H1 (cell line): ENCODE data around the gene PDZD2. TPM values are rescaled to one million over a fixed set of nuclear protein-coding genes. Genes with fewer than 3 reads are reported as not detected.
A peak's percentile ranks its signal among the peaks of the same experiment; 100 is the strongest.

Experiments used
- CTCF ChIA-PET: fragments of 300-600 bp; sonication (Branson Sonifier 250); formaldehyde crosslinking; loops from one replicate; lab custom pipeline; 2021; ENCODE audit not compliant: partially characterized antibody; lab: Charles Lee
- POLR2A ChIA-PET: fragments of 300-600 bp; sonication (Branson Sonifier 250); formaldehyde crosslinking; loops from one replicate; lab custom pipeline; 2021; ENCODE audit warnings: inconsistent platforms; ENCODE audit not compliant: partially characterized antibody; lab: Charles Lee
- DNase-seq, 2 experiments: peaks; one replicate each; pipeline versions ENCODE4 v3.0.0 to v3.0.0-alpha.2; 2010 to 2022; ENCODE audit warnings: low spot score in 2 of 2, low read depth in 1 of 2, mixed read lengths in 1 of 2
- FAIRE-seq: peaks from 2 replicates; lab custom pipeline; 2011; peaks lifted over from hg19 to GRCh38; lab: Jason Lieb, UNC
- H2AFZ ChIP-seq: 2 replicates; pipeline ENCODE4 v1.8.1; 2012; ENCODE audit warnings: low read length, inconsistent platforms
- H2AK5ac ChIP-seq: 2 replicates; pipeline ENCODE4 v1.6.1; 2013; ENCODE audit warnings: low read depth, low read length
- H2BK120ac ChIP-seq: replicated peaks from 2 replicates; pipeline ENCODE3; 2013; ENCODE audit warnings: low read depth, low read length, inconsistent platforms
- H2BK12ac ChIP-seq: 2 replicates; pipeline ENCODE4 v1.6.1; 2013; ENCODE audit warnings: low read depth, low read length
- H2BK15ac ChIP-seq: 2 replicates; pipeline ENCODE4 v1.6.1; 2013; ENCODE audit warnings: low read length
- H2BK20ac ChIP-seq: 2 replicates; pipeline ENCODE4 v1.6.1; 2013; ENCODE audit warnings: low read length
- H2BK5ac ChIP-seq: 2 replicates; pipeline ENCODE4 v1.6.1; 2013; ENCODE audit warnings: low read depth, low read length
- H3K14ac ChIP-seq: 2 replicates; pipeline ENCODE4 v1.6.1; 2013; ENCODE audit warnings: inconsistent platforms; ENCODE audit not compliant: insufficient read length
- H3K18ac ChIP-seq: 2 replicates; pipeline ENCODE4 v1.6.1; 2013; ENCODE audit warnings: low read length; ENCODE audit errors: extremely low read depth
- H3K23ac ChIP-seq: 2 replicates; pipeline ENCODE4 v1.6.1; 2013; ENCODE audit warnings: inconsistent platforms; ENCODE audit not compliant: insufficient read length
- H3K23me2 ChIP-seq: 2 replicates; pipeline ENCODE4 v1.6.1; 2013; ENCODE audit warnings: low read depth, low read length
- H3K27ac ChIP-seq: 2 replicates; pipeline ENCODE4 v1.6.1; 2011; ENCODE audit warnings: low read depth, low read length, inconsistent platforms
- H3K27me3 ChIP-seq, 4 experiments: replicated peaks in 1 of 4; 1 replicate in 1 of 4; 2 replicates in 3 of 4; pipeline versions ENCODE4 v1.6.1 to v1.8.1; 2011 to 2013; ENCODE audit warnings: low read length in 3 of 4, mild to moderate bottlenecking in 3 of 4, inconsistent platforms in 2 of 4, mixed read lengths in 2 of 4, moderate library complexity in 1 of 4; ENCODE audit not compliant: control insufficient read depth in 3 of 4, insufficient read depth in 3 of 4; ENCODE audit errors: extremely low read depth in 1 of 4
- H3K36me3 ChIP-seq, 4 experiments: 2 replicates each; pipeline versions ENCODE4 v1.6.1 to v1.8.1; 2011 to 2013; ENCODE audit warnings: mild to moderate bottlenecking in 4 of 4, low read length in 3 of 4, moderate library complexity in 2 of 4, control low read depth in 1 of 4, inconsistent platforms in 1 of 4; ENCODE audit not compliant: insufficient read depth in 4 of 4, control insufficient read depth in 2 of 4
- H3K4ac ChIP-seq: replicated peaks from 2 replicates; pipeline ENCODE3; 2013; ENCODE audit warnings: low read length, low read depth, mixed read lengths, inconsistent platforms; ENCODE audit not compliant: insufficient read length
- H3K4me1 ChIP-seq, 4 experiments: replicated peaks in 1 of 4; 1 replicate in 1 of 4; 2 replicates in 3 of 4; pipeline versions ENCODE4 v1.6.1 to v1.8.1; 2011 to 2013; ENCODE audit warnings: low read length in 3 of 4, inconsistent platforms in 2 of 4, mixed read lengths in 1 of 4; ENCODE audit not compliant: insufficient read depth in 4 of 4, control insufficient read depth in 3 of 4
- H3K4me2 ChIP-seq, 2 experiments: 2 replicates each; pipeline versions ENCODE4 v1.6.1 to v1.8.1; 2011 to 2013; ENCODE audit warnings: low read depth in 2 of 2, low read length in 2 of 2, control low read depth in 1 of 2, inconsistent platforms in 1 of 2, mild to moderate bottlenecking in 1 of 2; ENCODE audit not compliant: insufficient read depth in 1 of 2
- H3K4me3 ChIP-seq, 4 experiments: fragments of 200-600, 300-600 bp in 1 of 4; sonication (generic), shearing (Covaris generic), sonication (Bioruptor Twin) in 1 of 4; 2 replicates each; pipeline versions ENCODE4 v1.5.1 to v1.8.1; 2011 to 2016; ENCODE audit warnings: low read length in 4 of 4, low read depth in 3 of 4, control low read depth in 2 of 4, inconsistent platforms in 2 of 4, mild to moderate bottlenecking in 2 of 4, mixed read lengths in 1 of 4, moderate library complexity in 1 of 4; ENCODE audit not compliant: insufficient read depth in 2 of 4; ENCODE audit errors: extremely low read depth in 1 of 4
- H3K56ac ChIP-seq: replicated peaks from 2 replicates; pipeline ENCODE3; 2013; ENCODE audit warnings: low read depth, mild to moderate bottlenecking, mixed read lengths, low read length, inconsistent platforms; ENCODE audit not compliant: insufficient read length
- H3K79me1 ChIP-seq: 2 replicates; pipeline ENCODE4 v1.6.1; 2013; ENCODE audit warnings: low read depth, low read length, control low read depth
- H3K79me2 ChIP-seq, 2 experiments: 2 replicates each; pipeline versions ENCODE4 v1.6.1 to v1.8.1; 2012 to 2013; ENCODE audit warnings: low read length in 2 of 2, mild to moderate bottlenecking in 2 of 2, inconsistent platforms in 1 of 2; ENCODE audit not compliant: insufficient read depth in 2 of 2, control insufficient read depth in 1 of 2
- H3K9ac ChIP-seq, 4 experiments: replicated peaks in 1 of 4; 1 replicate in 1 of 4; 2 replicates in 3 of 4; pipeline versions ENCODE4 v1.6.1 to v1.8.1; 2011 to 2013; ENCODE audit warnings: low read depth in 3 of 4, low read length in 3 of 4, control low read depth in 2 of 4, mild to moderate bottlenecking in 2 of 4, moderate library complexity in 2 of 4, inconsistent platforms in 1 of 4; ENCODE audit errors: extremely low read depth in 1 of 4
- H3K9me3 ChIP-seq, 2 experiments: 2 replicates each; pipeline versions ENCODE4 v1.6.1 to v1.8.1; 2012 to 2013; ENCODE audit warnings: mild to moderate bottlenecking in 2 of 2, moderate library complexity in 2 of 2, control low read depth in 1 of 2, inconsistent platforms in 1 of 2, low read depth in 1 of 2, low read length in 1 of 2, mixed read lengths in 1 of 2; ENCODE audit not compliant: insufficient read depth in 2 of 2
- H4K20me1 ChIP-seq, 2 experiments: replicated peaks in 1 of 2; 2 replicates each; pipeline versions ENCODE3 to v1.8.1; 2011 to 2013; ENCODE audit warnings: inconsistent platforms in 2 of 2, low read length in 2 of 2, mild to moderate bottlenecking in 1 of 2; ENCODE audit not compliant: insufficient read depth in 2 of 2, control insufficient read depth in 1 of 2
- H4K5ac ChIP-seq: 2 replicates; pipeline ENCODE4 v1.6.1; 2013; ENCODE audit warnings: low read length, low read depth, mixed read lengths, inconsistent platforms; ENCODE audit not compliant: insufficient read length
- H4K8ac ChIP-seq: 2 replicates; pipeline ENCODE4 v1.8.0; 2013; ENCODE audit warnings: mild to moderate bottlenecking, moderate library complexity, low read length, inconsistent platforms; ENCODE audit not compliant: insufficient read depth; ENCODE audit errors: extremely low read depth
- H4K91ac ChIP-seq: replicated peaks from 2 replicates; pipeline ENCODE3; 2013; ENCODE audit warnings: low read length, mixed read lengths, inconsistent platforms; ENCODE audit not compliant: insufficient read length
- CTCF ChIP-seq, 3 experiments: IDR thresholded peaks; 1 replicate in 2 of 3; 2 replicates in 1 of 3; pipeline versions ENCODE4 v1.5.1 to v1.6.1; 2011; ENCODE audit warnings: low read length in 3 of 3, mild to moderate bottlenecking in 3 of 3, inconsistent platforms in 2 of 3, low read depth in 1 of 3, moderate library complexity in 1 of 3; ENCODE audit not compliant: insufficient read depth in 1 of 3; ENCODE audit errors: control extremely low read depth in 1 of 3
- NRF1 ChIP-seq: IDR thresholded peaks from 2 replicates; pipeline ENCODE4 v1.6.1; 2011; ENCODE audit warnings: mild to moderate bottlenecking, low read depth, low read length, improper control_type of control experiment
- WGBS, 2 experiments: shearing (Covaris generic) in 1 of 2; methylation state at CpG; one replicate each; pipeline versions ENCODE4 v1.1.6 to v1.1.7; 2013 to 2015; ENCODE audit warnings: low lambda C conversion rate in 2 of 2, mixed read lengths in 2 of 2, inconsistent platforms in 1 of 2, low coverage in 1 of 2, missing lambda C conversion rate in 1 of 2; ENCODE audit not compliant: insufficient replicate concordance in 2 of 2, insufficient coverage in 1 of 2, insufficient read length in 1 of 2; ENCODE audit errors: extremely low coverage in 1 of 2, missing lambda C conversion rate in 1 of 2; 5-methylcytosine and 5-hydroxymethylcytosine counted together
- polyA plus RNA-seq, 7 experiments: library from polyadenylated mRNA; depleted of rRNA in 3 of 7; stranded (reverse) in 5 of 7; unstranded in 2 of 7; fragments of >200 nt in 5 of 7; fragments of 200-250 nt in 2 of 7; gene quantifications; 1 replicate in 5 of 7; 2 replicates in 1 of 7; 4 replicates in 1 of 7; pipeline versions ENCODE4 v1.2.1 to v1.2.3, GENCODE V29; 2011 to 2013; ENCODE audit warnings: missing spikeins in 2 of 7, mixed read lengths in 2 of 7
- total RNA-seq: library from RNA; stranded (reverse); fragmentation: NEBNext Ultra II Directional; extraction: Animal tissue kit (Norgen Biotek cat#: 25700); gene quantifications from 2 replicates; pipeline ENCODE4 v1.2.1, GENCODE V29; 2021

Gene PDZD2
- total and polyA plus RNA-seq, 2 of the 8 experiments (the other 6 are each of a cell fraction or from before 2014, with no cell fraction given) = 1.2 to 6.8 TPM

GRCh38 chr5:31638345-31638744, 586 bp upstream of the PDZD2 start:
- Histone ChIP-seq H3K14ac (no peak overlapping the region), H3K27me3 (peaks cover 2 to 22% (median 15%) of the 10 kb centered on the region in 4 experiments; a peak in 6 of 7 replicates), H2AK5ac (no peak overlapping the region), H3K9ac (peak overlapping the region in 3 of 4 experiments; percentile 20 to 54 (median 34); a peak in 4 of 7 replicates), H3K18ac (no peak overlapping the region), H2BK120ac (no peak overlapping the region), H2BK20ac (peak overlapping the region; percentile 27; the same call in 1 of the 2 replicates), H3K4me2 (peak overlapping the region; percentile 86 to 89), H3K23ac (no peak overlapping the region), H2AFZ (peak overlapping the region; percentile 64; the same call in 1 of the 2 replicates), H2BK15ac (no peak overlapping the region), H3K9me3 (no peaks in the 10 kb centered on the region), H4K5ac (peak overlapping the region; percentile 13), H3K36me3 (no peaks in the 10 kb centered on the region), H3K79me2 (no peaks in the 10 kb centered on the region), H2BK5ac (no peak overlapping the region), H3K56ac (no peak overlapping the region), H3K4me3 (peak overlapping the region; percentile 53 to 82 (median 65))
- CTCF ChIA-PET = interaction anchor here (0.8 to 3.0 kb wide), 33 partner anchors 9 to 418 kb away, joined by 3 to 20 read pairs (median 4); no protein-coding TSS in a partner anchor
- WGBS, 2 experiments = 50% methylated on average over 9 of the region's 9 CpGs; no CpG with 5 or more reads in 1 of the 2 experiments
- POLR2A ChIA-PET = interaction anchor here (0.9 to 1.5 kb wide), 3 partner anchors 10 to 439 kb away, joined by 3 to 4 read pairs (median 3); no protein-coding TSS in a partner anchor
- no peak for DNase-seq
- TF ChIP-seq CTCF (IDR thresholded peaks at IDR 0.05; ENCODE audit: control extremely low read depth in 1 of 3, insufficient read depth in 1 of 3, low read depth in 1 of 3, low read length in 3 of 3) = no peak
- no peak for TF ChIP-seq NRF1
- TF ChIP-seq, all 59 proteins: peak for 0
- Histone ChIP-seq H3K4me1 (peaks cover 0 to 14% (median 5%) of the 10 kb centered on the region in 4 experiments; a peak in 4 of 7 replicates), H2BK12ac (no peak overlapping the region), H4K8ac (no peak overlapping the region), H4K20me1 (peaks cover 2 to 4% of the 10 kb centered on the region in 2 experiments), H3K4ac (no peak overlapping the region), H3K23me2 (peaks cover 8% of the 10 kb centered on the region), H3K27ac (no peak overlapping the region), H4K91ac (no peak overlapping the region), H3K79me1 (no peaks in the 10 kb centered on the region)
- FAIRE-seq = no peak
